ENCODE data around the gene STAC3. TPM values are rescaled to one million over a fixed set of nuclear protein-coding genes. Genes with fewer than 3 reads are reported as not detected.

The STAC3 gene
- total and polyA plus RNA-seq, 2 of the 8 experiments (the other 6 are each of a cell fraction or from before 2014, with no cell fraction given), result 0.70 to 1.3 TPM

DNA sequence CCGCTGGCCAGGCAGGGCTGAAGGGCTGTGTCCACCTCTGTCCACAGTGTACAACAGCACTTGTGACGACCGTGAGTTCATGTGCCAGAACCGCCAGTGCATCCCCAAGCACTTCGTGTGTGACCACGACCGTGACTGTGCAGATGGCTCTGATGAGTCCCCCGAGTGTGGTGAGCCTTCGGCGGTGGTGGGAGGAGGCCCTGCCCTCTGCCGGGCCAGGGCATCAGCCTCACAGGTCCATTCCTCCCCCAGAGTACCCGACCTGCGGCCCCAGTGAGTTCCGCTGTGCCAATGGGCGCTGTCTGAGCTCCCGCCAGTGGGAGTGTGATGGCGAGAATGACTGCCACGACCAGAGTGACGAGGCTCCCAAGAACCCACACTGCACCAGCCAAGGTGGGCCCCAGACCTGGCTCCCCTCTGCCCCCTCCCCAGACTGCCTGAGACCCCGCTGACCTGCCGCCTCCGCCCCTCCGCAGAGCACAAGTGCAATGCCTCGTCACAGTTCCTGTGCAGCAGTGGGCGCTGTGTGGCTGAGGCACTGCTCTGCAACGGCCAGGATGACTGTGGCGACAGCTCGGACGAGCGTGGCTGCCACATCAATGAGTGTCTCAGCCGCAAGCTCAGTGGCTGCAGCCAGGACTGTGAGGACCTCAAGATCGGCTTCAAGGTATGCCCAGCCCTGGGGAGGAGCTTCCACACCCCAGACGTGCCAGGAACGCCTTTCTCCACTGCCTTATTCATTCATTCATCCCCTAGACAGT lies 55.2 kb downstream of the STAC3 start (continued):
- TF ChIP-seq EGR1 (IDR thresholded peaks at IDR 0.05; ENCODE audit: borderline replicate concordance, low read depth, low read length), result no peak
- no peak for TF ChIP-seq NRF1 (IDR thresholded peaks at IDR 0.05; ENCODE audit: low read depth, low read length)
- TF ChIP-seq GABPA (IDR thresholded peaks at IDR 0.05; ENCODE audit: borderline replicate concordance, insufficient read depth, low read length), result no peak
- TF ChIP-seq POLR2AphosphoS5 (IDR thresholded peaks at IDR 0.05; ENCODE audit: low read depth, low read length), result no peak
- no peak for TF ChIP-seq RXRA (IDR thresholded peaks at IDR 0.05; ENCODE audit: insufficient read depth, low read depth, low read length)
- TF ChIP-seq BRCA1 (IDR thresholded peaks at IDR 0.05; ENCODE audit: low read depth, low read length), result no peak
- TF ChIP-seq HDAC6 (IDR thresholded peaks at IDR 0.05; ENCODE audit: low read depth, low read length), result no peak
- no peak for TF ChIP-seq EZH2 (IDR thresholded peaks at IDR 0.05; ENCODE audit: low read depth, low read length, severe bottlenecking)
